ENCODE measurements around the gene ADORA1.

- TF ChIP-seq EZH2 (IDR thresholded peaks at IDR 0.05; ENCODE audit: borderline replicate concordance, low read length) (no peak), CTCF (conservative IDR thresholded peaks at IDR 0.05 in 1 of 2, IDR thresholded peaks at IDR 0.05 in 1 of 2; ENCODE audit: extremely low read depth in 1 of 2, insufficient read depth in 1 of 2, low read depth in 1 of 2, low read length in 2 of 2) (no peak)
Observed at GRCh38 chr1:203158960-203159665, 31.6 kb downstream of the ADORA1 start.
